B cell (primary cell): ENCODE results near the gene SEPTIN3. TPM values are rescaled to one million over a fixed set of nuclear protein-coding genes. Genes with fewer than 3 reads are reported as not detected.

Source experiments
- ATAC-seq: fragments of 200-7000 bp; cut with Tn5 transposase; one replicate; pipeline ENCODE4 v1.10.0; 2021; ENCODE audit warnings: low read depth, mild to moderate bottlenecking, moderate number of reproducible peaks, moderate library complexity
- CTCF ChIA-PET: fragments of 350-600 bp; sonication (Branson Sonifier 250); formaldehyde crosslinking; loops from one replicate; lab custom pipeline; 2021; ENCODE audit warnings: antibody characterized with exemption, inconsistent platforms; lab: Charles Lee
- POLR2A ChIA-PET: fragments of 350-600 bp; sonication (Branson Sonifier 250); formaldehyde crosslinking; loops from one replicate; lab custom pipeline; 2021; ENCODE audit warnings: antibody characterized with exemption; lab: Charles Lee
- DNase-seq: peaks from one replicate; pipeline ENCODE4 v3.0.0; 2013
- H2AFZ ChIP-seq: 2 replicates; pipeline ENCODE4 v1.6.1; 2012; ENCODE audit warnings: mild to moderate bottlenecking, low read depth, low read length; ENCODE audit not compliant: insufficient read depth, poor library complexity, severe bottlenecking
- H3K27ac ChIP-seq, 2 donors: 1 replicate in 1 of 2; 2 replicates in 1 of 2; pipeline ENCODE4 v1.5.1; 2012 to 2013; ENCODE audit warnings: low read length in 2 of 2, mild to moderate bottlenecking in 2 of 2, moderate library complexity in 1 of 2
- H3K27me3 ChIP-seq, 4 experiments: fragments of 200-600 bp in 1 of 4; sonication (generic) in 1 of 4; replicated peaks in 1 of 4; 1 replicate in 2 of 4; 2 replicates in 2 of 4; pipeline versions ENCODE4 v1.6.1 to v1.7.0; 2013 to 2016; ENCODE audit warnings: low read length in 3 of 4, mild to moderate bottlenecking in 2 of 4, mixed read lengths in 1 of 4, moderate library complexity in 1 of 4; ENCODE audit not compliant: insufficient read depth in 4 of 4, control insufficient read depth in 3 of 4; ENCODE audit errors: control extremely low read depth in 1 of 4
- H3K36me3 ChIP-seq, 2 experiments: replicated peaks in 1 of 2; 1 replicate in 1 of 2; 2 replicates in 1 of 2; pipeline versions ENCODE4 v1.6.1 to v1.7.1; 2013; ENCODE audit warnings: low read length in 1 of 2; ENCODE audit not compliant: insufficient read depth in 2 of 2, control insufficient read depth in 1 of 2; ENCODE audit errors: control extremely low read depth in 1 of 2, extremely low read depth in 1 of 2
- H3K4me1 ChIP-seq, 2 donors: fragments of 200-600 bp in 1 of 2; sonication (generic) in 1 of 2; 1 replicate in 1 of 2; 2 replicates in 1 of 2; pipeline versions ENCODE4 v1.5.1 to v1.6.1; 2013 to 2017; ENCODE audit warnings: low read length in 2 of 2; ENCODE audit not compliant: control insufficient read depth in 2 of 2, insufficient read depth in 2 of 2
- H3K4me2 ChIP-seq: replicated peaks from 2 replicates; pipeline ENCODE3; 2012; ENCODE audit warnings: mild to moderate bottlenecking, low read depth, low read length; ENCODE audit not compliant: poor library complexity, severe bottlenecking
- H3K4me3 ChIP-seq, 5 experiments: fragments of 200-600 bp in 1 of 5; sonication (generic) in 1 of 5; 1 replicate in 3 of 5; 2 replicates in 2 of 5; pipeline versions ENCODE4 v1.5.1 to v1.7.0; 2011 to 2016; ENCODE audit warnings: low read length in 4 of 5, mild to moderate bottlenecking in 4 of 5, low read depth in 2 of 5, control low read depth in 1 of 5, moderate library complexity in 1 of 5; ENCODE audit not compliant: insufficient read depth in 1 of 5; ENCODE audit errors: control extremely low read depth in 1 of 5, extremely low read depth in 1 of 5
- H3K79me2 ChIP-seq: fragments of 200-600 bp; sonication (generic); one replicate; pipeline ENCODE4 v1.6.0; 2016; ENCODE audit warnings: low read length; ENCODE audit not compliant: control insufficient read depth, insufficient read depth
- H3K9ac ChIP-seq: fragments of 200-600 bp; sonication (generic); 2 replicates; pipeline ENCODE4 v1.6.1; 2017; ENCODE audit warnings: mild to moderate bottlenecking, low read length, moderate library complexity
- H3K9me3 ChIP-seq, 3 donors: one replicate each; pipeline versions ENCODE4 v1.6.1 to v1.7.1; 2013; ENCODE audit warnings: low read length in 2 of 3; ENCODE audit not compliant: control insufficient read depth in 2 of 3, insufficient read depth in 1 of 3; ENCODE audit errors: control extremely low read depth in 1 of 3
- H4K20me1 ChIP-seq: 2 replicates; pipeline ENCODE4 v1.6.0; 2012; ENCODE audit warnings: mild to moderate bottlenecking, low read length; ENCODE audit not compliant: insufficient read depth, control insufficient read depth, poor library complexity, severe bottlenecking
- H3K27ac Mint-ChIP-seq: one replicate; pipeline ENCODE4 v1.8.0; 2021; ENCODE audit warnings: mixed read lengths
- H3K27me3 Mint-ChIP-seq: one replicate; pipeline ENCODE4 v1.8.0; 2021; ENCODE audit warnings: mixed read lengths
- H3K4me1 Mint-ChIP-seq: one replicate; pipeline ENCODE4 v1.8.0; 2021; ENCODE audit warnings: mixed read lengths
- H3K4me3 Mint-ChIP-seq: one replicate; pipeline ENCODE4 v1.8.0; 2021; ENCODE audit warnings: mixed read lengths
- H3K9me3 Mint-ChIP-seq: one replicate; pipeline ENCODE4 v1.8.0; 2022; ENCODE audit warnings: mixed read lengths; ENCODE audit not compliant: insufficient read depth
- EZH2 ChIP-seq: IDR thresholded peaks from 2 replicates; pipeline ENCODE4 v1.6.1; 2012; ENCODE audit warnings: borderline replicate concordance, low read depth, mild to moderate bottlenecking, moderate library complexity, low read length; ENCODE audit not compliant: insufficient read depth, poor library complexity, severe bottlenecking
- WGBS: methylation state at CpG from one replicate; pipeline ENCODE4 v1.1.5; 2013; ENCODE audit warnings: missing lambda C conversion rate; ENCODE audit not compliant: insufficient coverage; 5-methylcytosine and 5-hydroxymethylcytosine counted together
- intact Hi-C: fragments of 100-400 bp; cut with micrococcal nuclease; formaldehyde crosslinking; loops from one replicate; pipeline ENCODE4 v1.10.0; 2022
- polyA plus RNA-seq: library from polyadenylated mRNA; depleted of rRNA; stranded (reverse); fragments of >200 nt; gene quantifications from 2 replicates; pipeline ENCODE4 v1.2.3, GENCODE V29; 2012
- total RNA-seq, 2 donors: library from RNA; stranded (reverse); fragments of 120-200 nt in 1 of 2; gene quantifications; 1 replicate in 1 of 2; 2 replicates in 1 of 2; pipeline versions ENCODE4 v1.2.3 to v1.2.4, GENCODE V29; 2013 to 2022
- TF ChIP-seq, protein P1 (sequence below): fragments of 200-600 bp; IDR thresholded peaks from one replicate; pipeline ENCODE4 v1.8.0; 2022; ENCODE audit warnings: antibody characterized with exemption, mild to moderate bottlenecking

Gene SEPTIN3
- total and polyA plus RNA-seq, 2 donors (not counting 1 experiment from before 2014, with no cell fraction given): 0.06 to 0.39 TPM

GRCh38 chr22:41935509-41935908 is 33.7 kb upstream of the SEPTIN3 start:
- POLR2A ChIA-PET: interaction anchor here (0.7 to 14.7 kb wide), 10 partner anchors 11 to 489 kb away, joined by 3 to 960 read pairs (median 6); partner anchors contain the start of genes CENPM, PMM1, SHISA8 and SNU13
- ATAC-seq (no peak), DNase-seq (peak; percentile 65)
- CTCF ChIA-PET: interaction anchor here (1.0 to 8.5 kb wide), 4 partner anchors 11 to 238 kb away, joined by 5 to 499 read pairs (median 8); partner anchors contain the start of genes SREBF2 and TNFRSF13C
- no peak overlapping the region for H3K4me3 ChIP-seq
- H3K4me2 ChIP-seq: peak overlapping the region; percentile 61
- Mint-ChIP-seq H3K27me3 (no peaks in the 10 kb centered on the region), H3K9me3 (no peaks in the 10 kb centered on the region), H3K4me1 (peaks cover 83% of the 10 kb centered on the region), H3K27ac (peak overlapping the region; percentile 99), H3K4me3 (peak overlapping the region; percentile 83)
- peaks cover 90 to 99% of the 10 kb centered on the region in 2 donors for H3K4me1 ChIP-seq
- H4K20me1 ChIP-seq: peaks cover 5% of the 10 kb centered on the region
- TF ChIP-seq, protein P1, sequence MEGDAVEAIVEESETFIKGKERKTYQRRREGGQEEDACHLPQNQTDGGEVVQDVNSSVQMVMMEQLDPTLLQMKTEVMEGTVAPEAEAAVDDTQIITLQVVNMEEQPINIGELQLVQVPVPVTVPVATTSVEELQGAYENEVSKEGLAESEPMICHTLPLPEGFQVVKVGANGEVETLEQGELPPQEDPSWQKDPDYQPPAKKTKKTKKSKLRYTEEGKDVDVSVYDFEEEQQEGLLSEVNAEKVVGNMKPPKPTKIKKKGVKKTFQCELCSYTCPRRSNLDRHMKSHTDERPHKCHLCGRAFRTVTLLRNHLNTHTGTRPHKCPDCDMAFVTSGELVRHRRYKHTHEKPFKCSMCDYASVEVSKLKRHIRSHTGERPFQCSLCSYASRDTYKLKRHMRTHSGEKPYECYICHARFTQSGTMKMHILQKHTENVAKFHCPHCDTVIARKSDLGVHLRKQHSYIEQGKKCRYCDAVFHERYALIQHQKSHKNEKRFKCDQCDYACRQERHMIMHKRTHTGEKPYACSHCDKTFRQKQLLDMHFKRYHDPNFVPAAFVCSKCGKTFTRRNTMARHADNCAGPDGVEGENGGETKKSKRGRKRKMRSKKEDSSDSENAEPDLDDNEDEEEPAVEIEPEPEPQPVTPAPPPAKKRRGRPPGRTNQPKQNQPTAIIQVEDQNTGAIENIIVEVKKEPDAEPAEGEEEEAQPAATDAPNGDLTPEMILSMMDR: no peak
- TF ChIP-seq EZH2: no peak
- H3K36me3 ChIP-seq: peaks cover 0 to 9% of the 10 kb centered on the region in 2 experiments
- peak overlapping the region; percentile 99 for H3K27ac ChIP-seq
- H3K79me2 ChIP-seq: peaks cover 35% of the 10 kb centered on the region
- H2AFZ ChIP-seq: no peak overlapping the region
- WGBS: 84% methylated on average over 9 of the region's 9 CpGs
- no peaks in the 10 kb centered on the region for H3K9me3 ChIP-seq
- H3K9ac ChIP-seq: peak overlapping the region; percentile 39
- no peaks in the 10 kb centered on the region for H3K27me3 ChIP-seq
- intact Hi-C loops: no loop called here

GRCh38 chr22:41936894-41937169 is 32.4 kb upstream of the SEPTIN3 start:
- 0% methylated on average over 1 of the region's 2 CpGs for WGBS
- Histone ChIP-seq H3K4me3 (peak overlapping the region in 1 of 5 experiments; percentile 4), H3K27me3 (no peaks in the 10 kb centered on the region), H3K27ac (peak overlapping the region; percentile 99), H3K79me2 (peaks cover 40% of the 10 kb centered on the region), H2AFZ (no peak overlapping the region), H3K9ac (peak overlapping the region; percentile 25), H3K9me3 (no peaks in the 10 kb centered on the region), H4K20me1 (peaks cover 5% of the 10 kb centered on the region), H3K36me3 (peaks cover 0 to 9% of the 10 kb centered on the region in 2 experiments), H3K4me2 (peak overlapping the region; percentile 61), H3K4me1 (peaks cover 88 to 98% of the 10 kb centered on the region in 2 donors)
- peak overlapping the region; percentile 99 for H3K27ac Mint-ChIP-seq
- TF ChIP-seq EZH2: no peak
- TF ChIP-seq, protein P1: no peak
- ChIA-PET CTCF (interaction anchor here (0.7 to 8.5 kb wide), 5 partner anchors 13 to 240 kb away, joined by 3 to 499 read pairs (median 7); partner anchors contain the start of genes CCDC134 and TNFRSF13C), POLR2A (interaction anchor here (0.6 to 14.7 kb wide), 9 partner anchors 10 to 232 kb away, joined by 3 to 960 read pairs (median 4); partner anchors contain the start of genes CENPM, SHISA8, SREBF2 and TNFRSF13C)
- H3K4me1 Mint-ChIP-seq: peaks cover 89% of the 10 kb centered on the region
- no peaks in the 10 kb centered on the region for H3K27me3 Mint-ChIP-seq
- no peaks in the 10 kb centered on the region for H3K9me3 Mint-ChIP-seq
- ATAC-seq: no peak
- peak; percentile 64 for DNase-seq
- peak overlapping the region; percentile 83 for H3K4me3 Mint-ChIP-seq
- intact Hi-C loops: loop anchor here (1.0 kb wide), 2 partner anchors 11 to 17 kb away; partner anchors contain the start of gene TNFRSF13C
